Activated CD8-positive, alpha-beta memory T cell treated with anti-CD3 and anti-CD28 coated beads, Interleukin-2, amount 50 U/mL, for 24 hours (primary cell): ENCODE measurements around the gene COA3.
A peak's percentile ranks its signal among the peaks of the same experiment; 100 is the strongest.
"Not testable (repeated sequence)": the region's sequence is repeated elsewhere in the genome, so short reads cannot be mapped to it uniquely, and the experiment has no call there.

ENCODE experiments used
- DNase-seq: peaks from one replicate; pipeline ENCODE4 v3.0.0-alpha.2; 2020; ENCODE audit errors: extremely low read depth

Gene COA3

GRCh38 chr17:42781639-42782165, 16.8 kb downstream of the COA3 start:
- DNase-seq: no peak

GRCh38 chr17:42780851-42781638, 17.5 kb downstream of the COA3 start:
- no peak for DNase-seq

GRCh38 chr17:42779936-42780850, 18.3 kb downstream of the COA3 start, which contains the start of gene WNK4:
WNK4 (plus strand) TSS chr17:42780610; CDS start chr17:42780699, 89 bp downstream.
- no peak for DNase-seq

- DNase-seq: no peak
Measured at GRCh38 chr17:42779304-42779935, 19.1 kb downstream of the COA3 start.

GRCh38 chr17:42778570-42778969, 19.9 kb downstream of the COA3 start:
- DNase-seq: no peak

- no peak for DNase-seq
Measured at GRCh38 chr17:42775534-42776098, 22.9 kb downstream of the COA3 start.

- no peak for DNase-seq
Measured at GRCh38 chr17:42774066-42774745, 24.3 kb downstream of the COA3 start.

GRCh38 chr17:42773290-42774035, 25.0 kb downstream of the COA3 start, which contains the start of gene VPS25:
VPS25 (plus strand) TSS chr17:42773449; CDS start chr17:42773476, 27 bp downstream.
- peak; percentile 60 for DNase-seq

- DNase-seq: no peak
Measured at GRCh38 chr17:42772945-42773289, 25.6 kb downstream of the COA3 start.

GRCh38 chr17:42769964-42770363, 28.5 kb downstream of the COA3 start:
- DNase-seq: not testable (repeated sequence)

GRCh38 chr17:42768006-42768405, 30.5 kb downstream of the COA3 start:
- not testable (repeated sequence) for DNase-seq

- no peak for DNase-seq
Measured at GRCh38 chr17:42767512-42767911, 31.0 kb downstream of the COA3 start.

- DNase-seq: no peak
Measured at GRCh38 chr17:42766124-42766523, 32.4 kb downstream of the COA3 start.

- no peak for DNase-seq
Measured at GRCh38 chr17:42761638-42762037, 36.9 kb downstream of the COA3 start.

- no peak for DNase-seq
Measured at GRCh38 chr17:42760652-42761581, 37.6 kb downstream of the COA3 start, which contains the start of gene RAMP2. RAMP2 (plus strand) TSS chr17:42761227; CDS start chr17:42761262, 35 bp downstream.

- DNase-seq: no peak
Measured at GRCh38 chr17:42759982-42760651, 38.4 kb downstream of the COA3 start.

GRCh38 chr17:42754782-42755181, 43.7 kb downstream of the COA3 start:
- DNase-seq: no peak

- DNase-seq: no peak
Measured at GRCh38 chr17:42751628-42752027, 46.9 kb downstream of the COA3 start.
